ENCODE results near the gene FGF3. TPM values are rescaled to one million over a fixed set of nuclear protein-coding genes. Genes with fewer than 3 reads are reported as not detected.

Gene FGF3
- total RNA-seq, 3 donors from 2014 or later: not detected

DNA sequence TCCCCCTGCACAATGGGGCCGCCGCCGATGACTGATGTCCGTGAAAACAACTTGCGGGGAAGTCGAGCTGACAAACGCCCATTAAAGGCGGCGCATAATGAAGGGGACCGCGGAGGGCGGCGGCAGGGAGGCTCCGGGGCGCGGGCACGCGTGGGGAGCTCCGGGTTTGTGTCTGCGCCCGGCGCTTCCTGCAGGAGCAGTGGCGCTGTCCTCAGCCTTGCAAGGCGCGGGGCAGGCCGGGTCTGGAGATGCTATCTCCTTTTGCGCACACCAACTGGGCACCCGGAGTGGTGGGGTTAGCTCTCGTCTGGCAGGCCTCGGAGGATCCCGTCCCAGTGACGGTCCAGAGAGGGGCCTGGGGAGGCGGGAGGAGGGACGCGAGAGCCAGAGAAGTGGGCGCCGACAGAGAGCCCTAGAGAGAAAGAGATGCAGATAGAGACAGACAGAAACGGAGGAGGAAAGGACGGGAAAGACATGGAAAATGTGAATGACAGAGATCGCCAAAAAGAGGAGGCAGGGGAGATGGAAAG, 390 bp upstream of the FGF3 start:
- H3K36me3 ChIP-seq: no peaks in the 10 kb centered on the region
- TF ChIP-seq, protein P1, sequence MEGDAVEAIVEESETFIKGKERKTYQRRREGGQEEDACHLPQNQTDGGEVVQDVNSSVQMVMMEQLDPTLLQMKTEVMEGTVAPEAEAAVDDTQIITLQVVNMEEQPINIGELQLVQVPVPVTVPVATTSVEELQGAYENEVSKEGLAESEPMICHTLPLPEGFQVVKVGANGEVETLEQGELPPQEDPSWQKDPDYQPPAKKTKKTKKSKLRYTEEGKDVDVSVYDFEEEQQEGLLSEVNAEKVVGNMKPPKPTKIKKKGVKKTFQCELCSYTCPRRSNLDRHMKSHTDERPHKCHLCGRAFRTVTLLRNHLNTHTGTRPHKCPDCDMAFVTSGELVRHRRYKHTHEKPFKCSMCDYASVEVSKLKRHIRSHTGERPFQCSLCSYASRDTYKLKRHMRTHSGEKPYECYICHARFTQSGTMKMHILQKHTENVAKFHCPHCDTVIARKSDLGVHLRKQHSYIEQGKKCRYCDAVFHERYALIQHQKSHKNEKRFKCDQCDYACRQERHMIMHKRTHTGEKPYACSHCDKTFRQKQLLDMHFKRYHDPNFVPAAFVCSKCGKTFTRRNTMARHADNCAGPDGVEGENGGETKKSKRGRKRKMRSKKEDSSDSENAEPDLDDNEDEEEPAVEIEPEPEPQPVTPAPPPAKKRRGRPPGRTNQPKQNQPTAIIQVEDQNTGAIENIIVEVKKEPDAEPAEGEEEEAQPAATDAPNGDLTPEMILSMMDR (IDR thresholded peaks at IDR 0.05): no peak
- TF ChIP-seq POLR2A (IDR thresholded peaks at IDR 0.05) (no peak), POLR2AphosphoS5 (IDR thresholded peaks at IDR 0.05) (no peak)
- intact Hi-C loops (cut with DNase I; ENCODE audit: low total_unique reads): no loop called here
- H3K27ac ChIP-seq: no peak overlapping the region
- no peak for DNase-seq (ENCODE audit: low spot score in 2 of 2)
- peaks cover 0 to 94% of the 10 kb centered on the region in 2 donors for H3K27me3 ChIP-seq
- no peak overlapping the region for H3K4me3 ChIP-seq
- no peaks in the 10 kb centered on the region for H3K9me3 ChIP-seq
- no peaks in the 10 kb centered on the region for H3K4me1 ChIP-seq

DNA sequence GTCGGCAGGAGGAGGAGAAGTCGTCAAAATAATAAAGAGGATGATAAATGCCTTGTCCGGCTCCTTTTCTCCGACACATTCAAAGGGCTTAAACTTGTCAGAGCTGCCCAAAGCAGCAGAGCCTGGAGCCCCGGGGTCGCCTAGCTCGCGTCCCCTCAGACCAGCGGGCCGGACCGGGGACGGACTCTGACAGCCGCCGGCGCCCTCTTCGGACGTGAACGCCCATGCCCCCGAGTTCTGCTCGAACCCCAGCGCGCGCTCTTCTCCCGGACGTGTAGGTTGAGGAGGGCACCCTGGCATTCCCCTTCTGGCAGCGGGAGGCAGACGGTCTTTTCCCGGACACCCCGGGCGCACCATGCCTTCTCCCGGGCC, 999 bp downstream of the FGF3 start:
- DNase-seq (ENCODE audit: low spot score in 2 of 2): no peak
- H3K4me3 ChIP-seq: peak overlapping the region in 2 of 3 donors; percentile 24 to 58
- peaks cover 0 to 90% of the 10 kb centered on the region in 2 donors for H3K27me3 ChIP-seq
- H3K4me1 ChIP-seq: no peaks in the 10 kb centered on the region
- no peak overlapping the region for H3K27ac ChIP-seq
- no peaks in the 10 kb centered on the region for H3K9me3 ChIP-seq
- no peaks in the 10 kb centered on the region for H3K36me3 ChIP-seq
- intact Hi-C loops (cut with DNase I; ENCODE audit: low total_unique reads): no loop called here
- TF ChIP-seq POLR2AphosphoS5 (IDR thresholded peaks at IDR 0.05) (no peak), POLR2A (IDR thresholded peaks at IDR 0.05) (no peak)
- TF ChIP-seq, protein P1 (IDR thresholded peaks at IDR 0.05): no peak

DNA sequence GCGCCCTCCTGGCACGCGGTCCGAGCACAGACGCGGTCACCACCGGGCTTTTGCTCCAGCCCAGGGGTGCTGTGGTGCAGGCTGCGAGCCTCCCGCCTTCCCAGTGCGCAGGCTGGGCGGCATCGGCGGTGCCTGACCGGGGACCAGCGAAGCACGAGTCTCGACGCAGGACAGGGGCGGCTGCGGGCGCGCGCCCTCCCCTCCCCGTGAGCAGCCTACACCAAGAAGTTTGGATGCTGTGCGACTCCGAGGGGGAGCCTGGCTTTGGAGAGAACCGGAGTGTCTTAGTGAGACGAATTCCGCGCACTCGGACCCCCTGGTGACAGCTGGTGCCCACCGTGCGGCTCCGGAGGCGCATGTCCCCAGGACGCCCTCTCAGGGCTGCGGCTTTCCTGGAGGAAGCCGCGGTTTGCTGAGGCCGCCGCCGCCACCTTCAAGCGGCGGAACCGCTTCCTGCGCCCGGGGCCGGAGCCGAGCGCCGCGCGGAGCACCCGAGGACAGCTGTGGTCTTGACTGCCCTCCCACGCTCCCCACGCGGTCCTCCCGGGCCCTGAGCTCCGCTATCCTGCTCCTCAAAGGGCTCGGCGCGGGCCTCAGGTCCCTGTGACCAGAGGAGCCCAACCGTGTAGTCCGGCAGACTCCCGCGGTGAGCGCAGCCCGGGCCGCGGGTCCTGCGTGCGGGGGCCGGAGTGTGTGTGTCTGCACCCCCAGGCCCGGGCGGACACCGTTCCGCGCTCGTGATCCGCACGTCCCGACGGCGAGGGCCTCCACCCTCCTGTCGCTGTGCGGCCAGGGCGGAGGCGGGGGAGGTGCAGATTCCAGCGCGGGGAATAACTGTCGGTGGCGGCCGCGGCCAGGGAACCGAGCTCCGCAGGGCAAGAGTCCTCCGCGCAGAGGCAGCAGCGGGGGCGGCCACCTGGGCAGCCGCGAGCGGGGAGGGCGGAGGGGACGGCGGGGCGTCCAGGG, 1.7 kb downstream of the FGF3 start:
- Histone ChIP-seq H3K36me3 (no peaks in the 10 kb centered on the region), H3K4me3 (peak overlapping the region in 2 of 3 donors; percentile 24 to 58), H3K9me3 (no peaks in the 10 kb centered on the region), H3K27ac (no peak overlapping the region), H3K27me3 (peaks cover 0 to 83% of the 10 kb centered on the region in 2 donors), H3K4me1 (no peaks in the 10 kb centered on the region)
- intact Hi-C loops (cut with DNase I; ENCODE audit: low total_unique reads): no loop called here
- DNase-seq (ENCODE audit: low spot score in 2 of 2): no peak
- TF ChIP-seq POLR2AphosphoS5 (IDR thresholded peaks at IDR 0.05) (no peak), POLR2A (IDR thresholded peaks at IDR 0.05) (no peak)
- TF ChIP-seq, protein P1 (IDR thresholded peaks at IDR 0.05): no peak

DNA sequence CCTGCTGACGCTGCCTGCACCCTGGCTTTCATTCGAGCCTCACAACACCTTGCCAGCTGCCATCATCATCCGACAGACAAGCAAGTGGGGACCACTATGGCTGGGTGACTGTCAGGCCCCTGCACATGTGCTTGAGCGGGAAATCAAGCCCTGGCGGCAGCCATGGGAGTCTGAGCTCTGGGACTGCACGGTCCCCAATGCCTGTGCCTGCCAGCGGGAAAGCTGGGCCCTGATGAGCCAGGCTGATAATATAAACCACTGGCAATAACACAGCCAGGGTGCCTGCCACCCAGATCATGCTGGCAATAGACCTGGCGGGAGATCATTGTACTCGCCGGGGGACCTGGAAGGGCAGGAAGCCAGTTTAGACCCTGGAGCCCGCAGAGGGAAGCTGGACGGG, 2.5 kb downstream of the FGF3 start:
- no peak for TF ChIP-seq POLR2AphosphoS5 (IDR thresholded peaks at IDR 0.05)
- TF ChIP-seq POLR2A (IDR thresholded peaks at IDR 0.05): no peak
- TF ChIP-seq, protein P1 (IDR thresholded peaks at IDR 0.05): no peak
- no peak for DNase-seq (ENCODE audit: low spot score in 2 of 2)
- intact Hi-C loops (cut with DNase I; ENCODE audit: low total_unique reads): no loop called here
- Histone ChIP-seq H3K27me3 (peaks cover 0 to 75% of the 10 kb centered on the region in 2 donors), H3K27ac (no peak overlapping the region), H3K36me3 (no peaks in the 10 kb centered on the region), H3K4me1 (no peaks in the 10 kb centered on the region), H3K4me3 (no peak overlapping the region), H3K9me3 (no peaks in the 10 kb centered on the region)

DNA sequence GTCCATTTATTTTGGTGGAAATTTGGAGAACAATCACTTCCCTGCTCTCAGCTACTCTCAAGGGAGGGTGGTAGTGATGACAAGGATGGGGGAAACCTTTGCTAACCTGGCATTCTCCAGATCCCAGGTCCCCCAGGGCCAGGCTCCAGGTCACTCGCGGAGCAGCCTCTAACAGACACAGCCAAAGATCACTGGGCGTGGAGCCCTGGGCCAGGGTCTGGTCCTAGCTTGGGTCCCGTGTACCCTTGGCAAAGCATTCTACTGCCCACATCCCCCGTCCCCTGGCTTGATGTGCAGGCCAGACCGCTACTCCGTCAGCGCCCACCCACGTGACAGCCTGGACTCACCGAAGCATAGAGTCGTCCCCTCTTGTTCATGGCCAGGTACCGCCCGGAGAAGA, 3.2 kb downstream of the FGF3 start:
- Histone ChIP-seq H3K27me3 (peaks cover 0 to 68% of the 10 kb centered on the region in 2 donors), H3K27ac (no peak overlapping the region), H3K9me3 (no peaks in the 10 kb centered on the region), H3K36me3 (no peaks in the 10 kb centered on the region), H3K4me1 (no peaks in the 10 kb centered on the region), H3K4me3 (no peak overlapping the region)
- no peak for DNase-seq (ENCODE audit: low spot score in 2 of 2)
- no peak for TF ChIP-seq POLR2AphosphoS5 (IDR thresholded peaks at IDR 0.05)
- TF ChIP-seq, protein P1 (IDR thresholded peaks at IDR 0.05): no peak
- no peak for TF ChIP-seq POLR2A (IDR thresholded peaks at IDR 0.05)
- intact Hi-C loops (cut with DNase I; ENCODE audit: low total_unique reads): no loop called here
